Bone marrow (tissue), 2 donors: ENCODE measurements around the gene TASL.
A peak's percentile ranks its signal among the peaks of the same experiment; 100 is the strongest.
"Not testable (repeated sequence)": the region's sequence is repeated elsewhere in the genome, so short reads cannot be mapped to it uniquely, and the experiment has no call there.

Source experiments
- DNase-seq, 2 donors: peaks; one replicate each; lab custom pipeline; 2025; lab: John Stamatoyannopoulos, UW

The TASL gene

DNA sequence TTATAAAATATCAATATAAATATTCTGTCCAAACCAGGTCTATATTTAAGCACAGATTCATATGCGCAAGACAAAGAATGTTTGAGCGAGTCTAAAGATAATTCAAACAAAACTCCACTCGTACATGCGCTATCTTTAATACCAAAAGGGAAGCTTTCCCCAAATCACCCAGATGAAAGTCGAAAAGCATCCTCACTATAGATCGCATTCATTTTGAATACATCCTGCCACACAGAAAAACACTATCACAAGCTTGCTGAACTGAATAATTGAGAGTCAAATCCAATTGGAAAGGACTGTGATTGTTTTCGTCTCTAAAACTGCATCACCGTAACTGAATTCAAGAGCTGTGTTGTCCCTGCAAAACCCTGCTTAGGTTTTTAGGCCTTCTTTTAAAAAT, 685 bp downstream of the TASL start:
- DNase-seq, result no peak

DNA sequence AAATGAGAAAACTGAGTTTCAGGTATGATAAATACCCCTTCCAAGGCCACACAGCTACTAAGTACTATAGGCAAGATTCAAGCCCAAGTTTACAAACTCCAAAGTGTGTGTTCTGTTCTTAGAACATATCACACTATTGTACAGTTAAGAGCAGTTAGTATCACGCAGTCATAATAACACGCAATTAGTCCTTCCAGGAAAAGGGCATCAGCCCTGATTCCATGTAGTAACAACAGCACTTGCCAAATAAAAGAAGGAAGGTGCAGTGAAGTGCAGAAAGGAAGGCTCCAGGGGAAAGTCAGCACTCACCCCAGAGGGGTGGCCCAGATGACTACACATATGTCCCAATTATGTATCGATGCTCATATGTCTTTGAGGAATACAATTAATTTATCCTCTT, 4.4 kb downstream of the TASL start:
- no peak for DNase-seq

DNA sequence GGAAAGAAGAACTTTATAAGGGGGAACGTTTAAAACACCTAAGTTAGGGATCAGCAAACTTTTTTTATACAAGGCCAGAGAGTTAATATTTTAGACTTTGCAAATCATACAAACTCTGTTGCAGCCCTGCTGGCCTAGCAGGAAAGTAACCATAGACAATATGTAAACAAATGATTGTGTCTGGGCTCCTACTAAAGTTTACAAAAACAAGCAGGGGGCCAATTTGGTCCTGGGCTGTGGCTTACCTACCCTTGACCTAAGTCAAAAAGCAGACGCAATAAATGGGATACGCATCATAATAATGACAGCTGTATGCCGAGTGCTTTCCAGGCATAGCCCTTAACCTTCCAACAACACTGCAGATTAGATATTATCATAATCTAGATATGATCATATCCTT, 4.9 kb downstream of the TASL start:
- no peak for DNase-seq

DNA sequence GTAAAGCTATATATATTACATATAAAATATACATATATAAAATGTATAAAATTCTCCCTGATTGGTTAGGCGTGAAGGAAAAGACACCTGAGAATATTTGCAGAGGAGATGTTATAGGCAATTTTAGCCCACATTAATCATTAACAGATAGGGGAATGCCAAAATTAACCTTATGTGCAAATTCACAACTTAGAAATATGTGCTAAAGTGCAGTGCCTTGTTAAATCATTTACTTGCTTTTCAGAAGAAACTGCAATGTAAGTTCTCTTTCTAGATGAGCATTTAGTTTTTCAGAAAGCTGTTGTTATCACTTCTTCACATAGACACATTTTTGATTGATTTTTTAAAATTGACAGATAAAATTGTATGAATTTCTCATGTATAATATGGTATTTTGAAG, 5.6 kb downstream of the TASL start:
- no peak for DNase-seq

DNA sequence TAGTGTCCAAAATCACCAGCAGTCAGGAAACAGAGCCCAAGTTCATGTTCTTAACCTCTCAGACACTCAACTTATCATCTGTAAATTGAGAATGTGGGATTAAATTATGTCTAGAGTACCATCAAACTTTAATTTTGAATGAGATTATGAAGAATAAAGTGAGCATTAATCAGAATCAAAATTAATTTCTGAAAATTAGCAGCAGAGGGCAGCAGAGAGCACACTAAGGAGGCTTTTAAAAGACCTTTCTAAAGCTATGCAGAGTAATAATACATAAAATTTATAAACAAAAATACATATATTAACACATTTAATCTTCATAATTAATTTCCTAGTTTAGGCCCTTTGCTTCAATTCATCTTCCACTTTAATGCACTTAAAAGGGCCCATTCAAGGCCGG, 7.1 kb downstream of the TASL start:
- DNase-seq, result peak in 1 of 2 donors; percentile 34

DNA sequence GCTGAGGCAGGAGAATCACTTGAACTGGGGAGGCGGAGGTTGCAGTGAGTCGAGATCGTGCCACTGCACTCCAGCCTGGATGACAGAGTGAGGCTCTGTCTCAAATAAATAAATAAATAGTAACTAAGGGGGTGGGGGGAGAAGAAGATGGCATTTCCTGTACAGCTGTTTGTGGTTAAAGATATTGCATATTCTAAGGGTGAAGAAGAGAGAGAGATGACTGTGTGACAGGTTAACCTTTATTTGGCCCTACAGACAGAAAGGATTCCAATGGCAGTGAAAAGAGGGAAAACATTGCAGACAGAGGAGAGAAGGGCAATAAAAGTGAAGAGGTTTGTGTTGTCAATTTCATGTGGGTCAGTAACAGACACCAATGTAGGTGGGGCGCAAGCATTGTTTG, 9.4 kb downstream of the TASL start:
- peak in 1 of 2 donors; percentile 14 for DNase-seq

DNA sequence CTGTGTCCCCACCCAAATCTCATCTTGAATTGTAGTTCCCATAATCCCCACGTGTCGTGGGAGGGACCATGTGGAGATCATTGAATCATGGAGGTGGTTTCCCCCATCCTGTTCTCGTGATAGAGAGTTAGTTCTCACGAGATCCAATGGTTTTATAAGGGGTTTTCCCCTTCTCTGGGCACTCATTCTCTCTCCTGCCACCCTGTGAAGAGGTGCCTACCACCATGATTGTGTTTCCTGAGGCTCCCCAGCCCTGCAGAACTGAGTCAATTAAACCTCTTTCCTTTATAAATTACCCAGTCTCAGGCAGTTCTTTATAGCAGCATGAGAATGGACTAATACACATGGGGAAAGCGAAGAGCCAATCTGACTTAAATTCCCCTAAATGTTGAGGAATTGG, 14.5 kb downstream of the TASL start:
- not testable (repeated sequence) for DNase-seq

DNA sequence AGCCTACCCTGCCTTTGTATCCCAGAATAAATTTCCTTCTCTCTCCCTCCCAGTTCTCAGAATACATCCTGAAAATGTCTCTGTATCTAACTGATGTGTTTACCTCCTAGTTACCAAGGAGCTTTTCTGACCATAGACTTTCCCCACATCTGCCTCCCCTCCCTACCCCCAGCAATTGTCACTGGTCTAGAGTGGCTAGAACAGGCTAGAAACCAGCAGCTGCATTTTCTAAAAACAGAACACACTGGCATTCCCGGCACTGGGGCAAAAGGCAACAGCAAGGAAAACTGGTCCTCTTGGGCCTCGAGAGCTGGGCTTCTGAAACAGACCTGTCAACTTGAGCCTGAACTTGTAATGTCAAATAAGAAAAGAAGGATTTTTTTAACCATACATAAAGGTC, 16.4 kb downstream of the TASL start:
- no peak for DNase-seq

DNA sequence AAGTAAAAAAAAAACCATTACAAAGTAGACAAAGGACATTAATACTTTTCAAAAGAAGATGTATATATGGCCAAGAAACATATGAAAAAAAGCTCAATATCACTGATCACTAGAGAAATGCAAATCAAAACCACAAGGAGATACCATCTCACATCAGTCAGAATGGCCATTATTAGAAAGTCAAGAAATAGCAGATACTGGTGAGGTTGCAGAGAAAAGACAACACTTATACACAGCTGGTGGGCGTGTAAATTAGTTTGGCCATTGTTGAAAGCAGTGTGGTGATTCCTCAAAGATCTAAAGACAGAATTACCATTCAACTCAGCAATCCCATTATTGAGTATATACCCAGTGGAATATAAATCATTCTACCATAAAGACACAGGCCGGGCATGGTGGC, 39.3 kb downstream of the TASL start:
- DNase-seq, result no peak

DNA sequence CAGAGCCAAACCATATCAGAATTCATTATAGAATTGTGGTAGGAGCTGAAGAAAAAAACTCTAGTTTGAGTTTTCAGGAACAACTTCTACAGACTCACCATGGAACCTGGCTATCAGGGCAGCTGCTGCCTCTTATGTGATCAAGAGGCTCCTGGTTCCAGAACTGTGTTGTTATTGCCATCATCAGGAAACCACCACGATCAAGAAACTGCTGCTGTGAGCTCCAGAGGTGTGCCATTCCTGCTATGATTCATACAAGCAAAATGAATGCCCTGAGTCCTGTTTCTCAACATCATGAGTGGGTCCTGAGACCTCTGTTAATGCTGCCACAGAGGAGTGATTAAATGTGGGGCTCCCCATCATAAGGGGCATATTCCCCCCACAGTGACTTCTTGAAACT, 43.7 kb downstream of the TASL start:
- DNase-seq, result no peak

DNA sequence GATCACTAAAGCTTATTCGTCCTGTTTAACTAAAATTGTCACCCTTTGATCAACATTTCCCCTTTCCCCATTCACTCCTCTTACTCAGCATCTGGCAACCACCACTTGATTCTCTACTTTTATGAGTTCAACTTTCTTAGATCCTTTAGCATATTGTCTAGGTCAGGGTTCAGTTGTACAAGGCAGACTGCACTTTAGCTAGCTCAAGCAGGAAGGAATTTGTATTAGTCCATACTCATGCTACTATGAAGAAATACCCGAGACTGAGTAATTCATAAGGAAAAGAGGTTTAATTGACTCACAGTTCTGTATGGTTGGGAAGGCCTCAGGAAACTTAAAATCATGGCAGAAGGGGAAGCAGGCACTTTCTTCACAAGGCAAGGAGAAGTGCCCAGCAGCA, 44.3 kb downstream of the TASL start:
- DNase-seq, result no peak

DNA sequence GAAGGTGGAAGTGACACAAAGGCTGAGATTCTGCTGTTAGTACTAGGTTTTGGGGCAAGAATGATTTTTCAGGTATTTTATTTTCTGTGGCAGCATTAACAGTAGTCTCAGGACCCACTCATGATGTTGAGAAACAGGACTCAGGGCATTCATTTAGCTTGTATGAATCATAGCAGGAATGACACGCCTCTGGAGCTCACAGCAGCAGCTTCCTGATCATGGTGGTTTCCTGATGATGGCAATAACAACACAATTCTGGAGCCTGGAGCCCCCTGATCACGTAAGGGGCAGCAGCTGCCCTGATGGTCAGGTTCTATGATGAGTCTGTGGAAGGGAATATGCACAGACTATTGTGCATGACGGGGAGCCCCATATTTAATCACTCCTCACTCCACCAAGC, 47.0 kb downstream of the TASL start:
- DNase-seq, result no peak

DNA sequence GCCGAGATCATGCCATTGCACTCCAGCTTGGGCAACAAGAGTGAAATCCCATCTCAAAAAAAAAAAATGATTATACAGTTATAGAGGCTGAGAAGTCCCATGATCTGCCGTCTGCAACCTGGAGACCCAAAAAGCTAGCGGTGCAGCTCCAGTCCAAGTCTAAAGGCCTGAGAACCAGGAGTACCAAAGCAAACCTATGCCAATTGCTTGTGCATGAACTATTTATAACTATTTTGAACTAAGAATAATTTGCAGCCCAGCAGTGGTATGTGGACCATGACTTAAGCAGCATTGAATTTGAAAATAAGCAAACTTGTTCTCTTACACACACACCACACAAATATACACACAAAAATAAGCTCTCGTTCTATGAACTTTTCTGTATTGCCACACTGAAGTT, 51.8 kb downstream of the TASL start:
- no peak for DNase-seq

DNA sequence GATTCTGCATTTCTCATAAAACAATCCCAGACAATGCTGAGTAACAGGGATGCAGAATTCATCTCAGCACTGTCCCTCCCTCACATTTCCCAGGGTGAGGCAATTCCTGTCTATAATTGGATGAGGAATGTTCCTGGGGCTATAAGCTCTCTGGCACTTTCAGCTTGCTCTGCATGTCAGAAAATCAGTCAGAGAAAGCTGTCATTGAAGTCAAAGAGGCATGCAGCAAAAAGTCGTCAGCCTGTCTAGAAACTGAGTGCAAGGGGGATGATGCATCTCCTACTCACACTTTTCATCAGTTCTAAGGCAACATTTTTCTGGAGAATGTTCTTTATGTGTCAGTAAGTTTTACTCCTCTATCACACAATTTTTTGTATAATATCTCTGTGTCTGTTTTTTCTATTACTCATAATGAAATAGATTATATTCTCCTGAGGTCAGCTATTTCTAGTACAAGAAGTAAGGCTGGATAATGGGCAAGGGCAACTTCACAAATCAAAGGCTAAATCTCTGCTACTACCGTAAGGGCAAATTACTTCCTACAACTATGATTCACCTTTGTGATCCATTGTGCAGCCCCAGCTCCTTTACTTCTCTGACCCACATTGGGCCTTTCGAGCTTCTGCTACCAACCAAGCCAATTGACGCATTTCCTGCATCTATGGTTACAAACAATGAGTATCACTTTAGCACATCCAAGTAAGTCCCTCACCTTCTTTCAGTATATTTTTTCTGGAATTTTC, 56.0 kb downstream of the TASL start:
- DNase-seq, result no peak

DNA sequence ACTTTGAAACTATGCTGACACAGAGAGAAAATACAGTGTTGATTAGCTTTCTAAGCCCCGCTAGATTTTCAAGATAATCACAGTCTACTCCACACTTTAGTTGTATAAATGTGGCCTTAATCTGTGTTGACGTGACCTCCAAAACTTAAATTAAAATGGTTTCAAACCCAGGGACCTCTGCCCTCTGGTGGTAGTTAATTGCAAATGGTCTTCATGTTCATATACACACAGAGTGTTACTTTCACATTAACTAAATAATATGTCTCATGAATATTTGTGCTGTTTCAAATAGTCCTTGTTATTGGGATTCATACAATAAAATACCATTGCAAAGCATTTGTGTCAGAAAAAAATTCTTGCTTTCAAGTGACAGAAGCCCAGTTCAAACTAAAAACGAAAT, 64.3 kb downstream of the TASL start:
- DNase-seq, result no peak
